ENCODE measurements around the gene PSMC1. TPM values are rescaled to one million over a fixed set of nuclear protein-coding genes. Genes with fewer than 3 reads are reported as not detected.

PSMC1 gene
- total and polyA plus RNA-seq, 4 donors, result 47.3 to 89.9 (median 84.8) TPM

DNA sequence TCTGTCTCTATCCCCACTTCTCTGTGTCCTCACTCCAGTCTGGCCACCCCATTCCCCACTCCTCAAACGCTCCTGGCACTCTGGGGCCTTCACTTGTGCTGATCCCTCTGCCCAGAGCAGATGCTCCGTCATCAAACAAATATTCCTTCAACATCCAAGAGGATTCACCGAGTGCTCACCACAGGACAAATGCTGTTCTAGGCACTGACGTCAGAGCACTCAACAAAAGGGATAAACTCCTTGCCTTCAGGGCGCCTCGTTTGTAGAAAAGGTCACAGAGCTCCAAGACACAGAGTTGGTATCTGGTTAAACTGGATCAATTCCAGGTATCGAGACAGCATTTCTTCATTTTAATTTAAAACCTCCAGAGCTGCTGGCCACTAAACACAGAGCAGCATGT lies 35.3 kb downstream of the PSMC1 start:
- DNase-seq (ENCODE audit: low spot score), result no peak

DNA sequence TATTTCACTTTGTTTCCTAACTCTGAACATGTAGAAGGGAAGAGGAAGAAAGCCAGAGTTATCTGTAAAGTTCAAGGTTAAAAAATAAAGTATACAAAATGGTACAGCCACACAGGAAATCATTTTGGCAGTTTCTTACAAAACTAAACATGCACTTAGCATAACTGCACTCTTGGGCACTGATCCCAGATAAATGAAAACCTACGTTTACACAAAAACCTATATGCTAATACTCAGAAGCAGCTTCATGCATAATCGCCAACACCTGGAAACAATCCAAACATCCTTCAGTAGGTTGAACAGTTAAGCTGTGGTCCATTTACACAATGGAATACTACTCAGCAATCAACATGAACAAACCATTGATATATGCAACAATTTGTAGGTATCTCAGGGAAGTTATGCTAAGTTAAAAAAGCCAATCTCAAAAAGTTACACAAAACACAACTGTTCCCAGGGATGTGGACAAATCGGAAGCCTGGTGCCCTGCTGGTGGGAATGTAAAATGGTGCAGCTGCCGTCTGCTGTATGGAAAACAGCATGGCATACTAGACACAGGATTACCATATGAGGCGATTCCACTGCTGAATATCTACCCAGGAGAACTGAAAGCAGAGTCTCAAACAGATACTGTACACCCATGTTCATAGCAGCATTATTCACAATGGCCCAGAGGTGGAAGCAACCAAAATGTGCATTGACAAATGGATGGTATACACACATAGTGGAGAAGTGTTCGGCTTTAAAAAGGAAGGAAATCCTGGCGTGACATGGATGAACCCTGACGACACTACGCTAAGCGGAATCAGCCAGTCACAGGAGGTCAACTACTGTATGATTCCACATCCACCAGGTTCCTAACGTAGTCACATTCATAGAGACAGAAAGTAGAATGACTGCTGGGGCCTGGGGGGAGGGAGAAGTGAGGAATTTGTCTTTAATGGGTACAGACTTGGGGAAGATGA lies 37.7 kb downstream of the PSMC1 start:
- H3K9ac ChIP-seq (ENCODE audit: low read depth in 1 of 2, low read length in 2 of 2), result no peak overlapping the region
- H3K4me3 ChIP-seq (ENCODE audit: low read depth in 1 of 3, low read length in 3 of 3), result no peak overlapping the region
- peaks cover 6 to 44% (median 30%) of the 10 kb centered on the region in 4 donors for H3K36me3 ChIP-seq (ENCODE audit: control insufficient read depth in 4 of 4, insufficient read depth in 3 of 4, low read depth in 1 of 4, low read length in 3 of 4)
- no peaks in the 10 kb centered on the region for H3K9me3 ChIP-seq (ENCODE audit: control insufficient read depth in 4 of 4, low read length in 3 of 4)
- WGBS, result 85% methylated on average over 11 of the region's 11 CpGs
- peaks cover 0 to under 1% (median 0%) of the 10 kb centered on the region in 4 donors for H3K4me1 ChIP-seq (ENCODE audit: control insufficient read depth in 4 of 4, insufficient read depth in 4 of 4, low read length in 3 of 4)
- TF ChIP-seq EGR1 (IDR thresholded peaks at IDR 0.05; ENCODE audit: low read depth in 2 of 2), result no peak
- DNase-seq (ENCODE audit: low spot score), result no peak
- H3K27ac ChIP-seq (ENCODE audit: low read depth in 1 of 2, low read length in 2 of 2), result no peak overlapping the region
- H3K27me3 ChIP-seq (ENCODE audit: control insufficient read depth in 4 of 4, insufficient read depth in 4 of 4, low read length in 3 of 4), result no peaks in the 10 kb centered on the region

More for the DNA sequence above, 35.3 kb downstream of the PSMC1 start:
- no peak overlapping the region for H3K9ac ChIP-seq (ENCODE audit: low read depth in 1 of 2, low read length in 2 of 2)
- 92% methylated on average over 7 of the region's 7 CpGs for WGBS
- no peaks in the 10 kb centered on the region for H3K27me3 ChIP-seq (ENCODE audit: control insufficient read depth in 4 of 4, insufficient read depth in 4 of 4, low read length in 3 of 4)
- peaks cover 0 to 11% (median 4%) of the 10 kb centered on the region in 4 donors for H3K4me1 ChIP-seq (ENCODE audit: control insufficient read depth in 4 of 4, insufficient read depth in 4 of 4, low read length in 3 of 4)
- H3K27ac ChIP-seq (ENCODE audit: low read depth in 1 of 2, low read length in 2 of 2), result no peak overlapping the region
- TF ChIP-seq FOXA2 (IDR thresholded peaks at IDR 0.05), result no peak
- H3K4me3 ChIP-seq (ENCODE audit: low read depth in 1 of 3, low read length in 3 of 3), result no peak overlapping the region
- peaks cover 10 to 53% (median 36%) of the 10 kb centered on the region in 4 donors for H3K36me3 ChIP-seq (ENCODE audit: control insufficient read depth in 4 of 4, insufficient read depth in 3 of 4, low read depth in 1 of 4, low read length in 3 of 4)
- H3K9me3 ChIP-seq (ENCODE audit: control insufficient read depth in 4 of 4, low read length in 3 of 4), result no peaks in the 10 kb centered on the region

DNA sequence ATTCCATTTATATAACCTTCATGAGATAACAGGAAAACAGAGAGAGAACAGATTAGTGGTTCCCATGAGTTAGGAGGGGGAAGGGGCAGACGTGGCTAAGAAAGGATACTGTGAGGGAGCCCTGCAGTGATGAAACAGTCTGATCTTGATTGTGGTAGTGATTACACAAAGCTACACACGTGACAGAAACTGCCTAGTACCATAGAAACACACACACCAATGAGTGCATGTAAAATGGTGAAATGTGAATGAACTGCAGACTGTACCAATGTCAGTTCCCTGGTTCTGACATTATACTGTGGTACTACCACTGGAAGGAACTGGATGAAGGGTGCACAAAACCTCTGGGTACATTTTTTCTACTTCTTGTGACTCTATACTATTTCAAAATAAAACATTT lies 38.5 kb downstream of the PSMC1 start:
- Histone ChIP-seq H3K9me3 (ENCODE audit: control insufficient read depth in 4 of 4, low read length in 3 of 4) (no peaks in the 10 kb centered on the region), H3K9ac (ENCODE audit: low read depth in 1 of 2, low read length in 2 of 2) (no peak overlapping the region), H3K27me3 (ENCODE audit: control insufficient read depth in 4 of 4, insufficient read depth in 4 of 4, low read length in 3 of 4) (no peaks in the 10 kb centered on the region), H3K4me3 (ENCODE audit: low read depth in 1 of 3, low read length in 3 of 3) (no peak overlapping the region), H3K4me1 (ENCODE audit: control insufficient read depth in 4 of 4, insufficient read depth in 4 of 4, low read length in 3 of 4) (no peaks in the 10 kb centered on the region), H3K36me3 (ENCODE audit: control insufficient read depth in 4 of 4, insufficient read depth in 3 of 4, low read depth in 1 of 4, low read length in 3 of 4) (peaks cover 6 to 42% (median 31%) of the 10 kb centered on the region in 4 donors), H3K27ac (ENCODE audit: low read depth in 1 of 2, low read length in 2 of 2) (no peak overlapping the region)
- 56% methylated on average over 2 of the region's 2 CpGs for WGBS
- no peak for TF ChIP-seq SP1 (IDR thresholded peaks at IDR 0.05)
- no peak for TF ChIP-seq RXRA (IDR thresholded peaks at IDR 0.05)
- TF ChIP-seq, protein P1, sequence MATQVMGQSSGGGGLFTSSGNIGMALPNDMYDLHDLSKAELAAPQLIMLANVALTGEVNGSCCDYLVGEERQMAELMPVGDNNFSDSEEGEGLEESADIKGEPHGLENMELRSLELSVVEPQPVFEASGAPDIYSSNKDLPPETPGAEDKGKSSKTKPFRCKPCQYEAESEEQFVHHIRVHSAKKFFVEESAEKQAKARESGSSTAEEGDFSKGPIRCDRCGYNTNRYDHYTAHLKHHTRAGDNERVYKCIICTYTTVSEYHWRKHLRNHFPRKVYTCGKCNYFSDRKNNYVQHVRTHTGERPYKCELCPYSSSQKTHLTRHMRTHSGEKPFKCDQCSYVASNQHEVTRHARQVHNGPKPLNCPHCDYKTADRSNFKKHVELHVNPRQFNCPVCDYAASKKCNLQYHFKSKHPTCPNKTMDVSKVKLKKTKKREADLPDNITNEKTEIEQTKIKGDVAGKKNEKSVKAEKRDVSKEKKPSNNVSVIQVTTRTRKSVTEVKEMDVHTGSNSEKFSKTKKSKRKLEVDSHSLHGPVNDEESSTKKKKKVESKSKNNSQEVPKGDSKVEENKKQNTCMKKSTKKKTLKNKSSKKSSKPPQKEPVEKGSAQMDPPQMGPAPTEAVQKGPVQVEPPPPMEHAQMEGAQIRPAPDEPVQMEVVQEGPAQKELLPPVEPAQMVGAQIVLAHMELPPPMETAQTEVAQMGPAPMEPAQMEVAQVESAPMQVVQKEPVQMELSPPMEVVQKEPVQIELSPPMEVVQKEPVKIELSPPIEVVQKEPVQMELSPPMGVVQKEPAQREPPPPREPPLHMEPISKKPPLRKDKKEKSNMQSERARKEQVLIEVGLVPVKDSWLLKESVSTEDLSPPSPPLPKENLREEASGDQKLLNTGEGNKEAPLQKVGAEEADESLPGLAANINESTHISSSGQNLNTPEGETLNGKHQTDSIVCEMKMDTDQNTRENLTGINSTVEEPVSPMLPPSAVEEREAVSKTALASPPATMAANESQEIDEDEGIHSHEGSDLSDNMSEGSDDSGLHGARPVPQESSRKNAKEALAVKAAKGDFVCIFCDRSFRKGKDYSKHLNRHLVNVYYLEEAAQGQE (IDR thresholded peaks at IDR 0.05), result no peak
- no peak for TF ChIP-seq FOXA2 (IDR thresholded peaks at IDR 0.05)
- TF ChIP-seq, protein P2, sequence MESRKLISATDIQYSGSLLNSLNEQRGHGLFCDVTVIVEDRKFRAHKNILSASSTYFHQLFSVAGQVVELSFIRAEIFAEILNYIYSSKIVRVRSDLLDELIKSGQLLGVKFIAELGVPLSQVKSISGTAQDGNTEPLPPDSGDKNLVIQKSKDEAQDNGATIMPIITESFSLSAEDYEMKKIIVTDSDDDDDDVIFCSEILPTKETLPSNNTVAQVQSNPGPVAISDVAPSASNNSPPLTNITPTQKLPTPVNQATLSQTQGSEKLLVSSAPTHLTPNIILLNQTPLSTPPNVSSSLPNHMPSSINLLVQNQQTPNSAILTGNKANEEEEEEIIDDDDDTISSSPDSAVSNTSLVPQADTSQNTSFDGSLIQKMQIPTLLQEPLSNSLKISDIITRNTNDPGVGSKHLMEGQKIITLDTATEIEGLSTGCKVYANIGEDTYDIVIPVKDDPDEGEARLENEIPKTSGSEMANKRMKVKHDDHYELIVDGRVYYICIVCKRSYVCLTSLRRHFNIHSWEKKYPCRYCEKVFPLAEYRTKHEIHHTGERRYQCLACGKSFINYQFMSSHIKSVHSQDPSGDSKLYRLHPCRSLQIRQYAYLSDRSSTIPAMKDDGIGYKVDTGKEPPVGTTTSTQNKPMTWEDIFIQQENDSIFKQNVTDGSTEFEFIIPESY (IDR thresholded peaks at IDR 0.05), result no peak
- TF ChIP-seq, protein P3, sequence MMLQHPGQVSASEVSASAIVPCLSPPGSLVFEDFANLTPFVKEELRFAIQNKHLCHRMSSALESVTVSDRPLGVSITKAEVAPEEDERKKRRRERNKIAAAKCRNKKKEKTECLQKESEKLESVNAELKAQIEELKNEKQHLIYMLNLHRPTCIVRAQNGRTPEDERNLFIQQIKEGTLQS (IDR thresholded peaks at IDR 0.05), result no peak
- no peak for TF ChIP-seq HNF4A (conservative IDR thresholded peaks at IDR 0.05)
- TF ChIP-seq RAD21 (IDR thresholded peaks at IDR 0.05), result no peak
- TF ChIP-seq EGR1 (IDR thresholded peaks at IDR 0.05; ENCODE audit: low read depth in 2 of 2), result no peak
- no peak for TF ChIP-seq FOXA1 (IDR thresholded peaks at IDR 0.05)
- no peak for TF ChIP-seq YY1 (IDR thresholded peaks at IDR 0.05)
- TF ChIP-seq NR2F2 (IDR thresholded peaks at IDR 0.05), result no peak
- TF ChIP-seq TAF1 (conservative IDR thresholded peaks at IDR 0.05), result no peak
- TF ChIP-seq JUND (IDR thresholded peaks at IDR 0.05), result no peak
- no peak for TF ChIP-seq GABPA (IDR thresholded peaks at IDR 0.05 in 1 of 2, conservative IDR thresholded peaks at IDR 0.05 in 1 of 2)
- no peak for DNase-seq (ENCODE audit: low spot score)
